Type B pancreatic cell (in vitro differentiated cells): Measurements from ENCODE around the gene RPS15A. TPM values are rescaled to one million over a fixed set of nuclear protein-coding genes. Genes with fewer than 3 reads are reported as not detected.

ENCODE experiments used
- DNase-seq: peaks from one replicate; pipeline ENCODE4 v3.0.0; 2021; ENCODE audit warnings: mixed read lengths; ENCODE audit not compliant: unreplicated experiment; ENCODE audit errors: extremely low spot score
- H3K27ac Mint-ChIP-seq: 2 replicates; pipeline ENCODE4 v1.8.0; 2021; ENCODE audit warnings: mild to moderate bottlenecking, mixed read lengths
- H3K27me3 Mint-ChIP-seq: 2 replicates; pipeline ENCODE4 v1.8.0; 2021; ENCODE audit warnings: mixed read lengths
- H3K36me3 Mint-ChIP-seq: 2 replicates; pipeline ENCODE4 v1.8.0; 2021; ENCODE audit warnings: mixed read lengths
- H3K4me1 Mint-ChIP-seq: one replicate; pipeline ENCODE4 v1.8.0; 2021; ENCODE audit warnings: mixed read lengths; ENCODE audit not compliant: unreplicated experiment
- H3K4me3 Mint-ChIP-seq: 2 replicates; pipeline ENCODE4 v1.8.0; 2021; ENCODE audit warnings: mild to moderate bottlenecking, mixed read lengths
- H3K9me3 Mint-ChIP-seq: 2 replicates; pipeline ENCODE4 v1.8.0; 2021; ENCODE audit warnings: mixed read lengths
- CTCF ChIP-seq: fragments of 200-600 bp; sonication (generic); conservative IDR thresholded peaks from 2 replicates; pipeline ENCODE4 v1.5.0; 2021; ENCODE audit warnings: antibody characterized with exemption, mild to moderate bottlenecking
- total RNA-seq: library from RNA; stranded (reverse); gene quantifications from 2 replicates; pipeline ENCODE4 v1.2.1, GENCODE V29; 2021; ENCODE audit warnings: low replicate concordance

RPS15A gene
- total RNA-seq, 1 donor from 2014 or later: 1,807 TPM

GRCh38 chr16:18832613-18833012 lies 42.5 kb upstream of the RPS15A start:
- Mint-ChIP-seq H3K4me3 (no peak overlapping the region), H3K9me3 (no peaks in the 10 kb centered on the region), H3K27me3 (no peaks in the 10 kb centered on the region), H3K4me1 (no peaks in the 10 kb centered on the region), H3K27ac (no peak overlapping the region), H3K36me3 (peaks cover 45% of the 10 kb centered on the region)
- TF ChIP-seq CTCF: no peak
- DNase-seq: no peak

DNA sequence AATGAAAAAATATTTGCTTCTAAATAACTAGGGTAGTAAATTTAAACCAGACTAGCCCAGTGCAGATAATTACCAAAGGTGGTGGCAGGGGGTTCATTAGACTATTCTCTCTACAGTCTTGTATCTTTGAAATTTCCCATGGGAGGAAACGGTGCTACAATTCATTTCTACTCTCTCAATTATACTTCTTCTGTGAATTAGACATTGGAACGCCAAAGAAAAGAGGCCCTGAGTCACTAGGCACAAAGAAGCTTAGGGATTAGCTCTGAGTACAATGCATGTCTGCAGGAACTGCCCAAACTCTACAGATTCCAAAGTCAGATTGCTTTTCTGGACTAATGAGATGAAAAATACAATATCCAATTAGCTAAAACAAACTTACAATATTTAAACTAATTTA lies 41.9 kb upstream of the RPS15A start:
- no peaks in the 10 kb centered on the region for H3K9me3 Mint-ChIP-seq
- H3K36me3 Mint-ChIP-seq: peaks cover 41% of the 10 kb centered on the region
- H3K27me3 Mint-ChIP-seq: no peaks in the 10 kb centered on the region
- no peaks in the 10 kb centered on the region for H3K4me1 Mint-ChIP-seq
- no peak overlapping the region for H3K4me3 Mint-ChIP-seq
- no peak for DNase-seq
- H3K27ac Mint-ChIP-seq: no peak overlapping the region
- no peak for TF ChIP-seq CTCF

- Mint-ChIP-seq H3K27me3 (no peaks in the 10 kb centered on the region), H3K4me1 (no peaks in the 10 kb centered on the region), H3K36me3 (peaks cover 22% of the 10 kb centered on the region), H3K27ac (no peak overlapping the region), H3K4me3 (no peak overlapping the region), H3K9me3 (no peaks in the 10 kb centered on the region)
- no peak for DNase-seq
- TF ChIP-seq CTCF: no peak
Measured at GRCh38 chr16:18829251-18829650, 39.1 kb upstream of the RPS15A start.

- no peak for TF ChIP-seq CTCF
- Mint-ChIP-seq H3K9me3 (no peaks in the 10 kb centered on the region), H3K27me3 (no peaks in the 10 kb centered on the region), H3K27ac (no peak overlapping the region), H3K4me3 (no peak overlapping the region), H3K36me3 (peaks cover 14% of the 10 kb centered on the region), H3K4me1 (no peaks in the 10 kb centered on the region)
- DNase-seq: no peak
Measured at GRCh38 chr16:18827890-18828289, 37.8 kb upstream of the RPS15A start.

DNA sequence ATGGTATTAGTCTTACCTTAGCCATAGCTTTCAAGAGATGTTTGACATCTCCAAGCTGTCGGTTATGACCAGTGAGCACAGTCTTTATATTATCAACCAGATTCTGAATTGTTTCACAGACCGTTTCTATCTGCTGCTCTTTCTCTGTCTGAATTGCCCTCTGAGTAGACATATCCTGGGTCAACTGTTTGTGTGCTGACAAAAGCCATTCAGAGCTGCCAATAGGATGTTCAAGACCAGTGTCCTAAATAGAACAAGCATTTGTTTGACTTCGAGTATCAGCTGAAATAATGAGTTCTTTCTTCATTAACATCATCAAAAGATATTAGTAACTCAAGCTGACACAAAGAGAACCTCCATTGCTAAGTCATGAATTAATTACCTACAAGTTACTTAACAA lies 26.2 kb upstream of the RPS15A start:
- H3K9me3 Mint-ChIP-seq: no peaks in the 10 kb centered on the region
- no peak for TF ChIP-seq CTCF
- no peak overlapping the region for H3K4me3 Mint-ChIP-seq
- peaks cover 20% of the 10 kb centered on the region for H3K36me3 Mint-ChIP-seq
- no peaks in the 10 kb centered on the region for H3K4me1 Mint-ChIP-seq
- H3K27ac Mint-ChIP-seq: no peak overlapping the region
- no peak for DNase-seq
- no peaks in the 10 kb centered on the region for H3K27me3 Mint-ChIP-seq

GRCh38 chr16:18811925-18812324 lies 21.8 kb upstream of the RPS15A start:
- peaks cover 31% of the 10 kb centered on the region for H3K36me3 Mint-ChIP-seq
- no peak overlapping the region for H3K27ac Mint-ChIP-seq
- H3K27me3 Mint-ChIP-seq: no peaks in the 10 kb centered on the region
- no peak for TF ChIP-seq CTCF
- no peaks in the 10 kb centered on the region for H3K4me1 Mint-ChIP-seq
- H3K4me3 Mint-ChIP-seq: no peak overlapping the region
- no peak for DNase-seq
- no peaks in the 10 kb centered on the region for H3K9me3 Mint-ChIP-seq
